ENCODE measurements around the gene RFPL3.

RFPL3 gene

GRCh38 chr22:32309585-32310251 lies 47.9 kb upstream of the RFPL3 start:
- ATAC-seq: no peak; the same call in 1 of the 3 replicates
- TF ChIP-seq, protein P1, sequence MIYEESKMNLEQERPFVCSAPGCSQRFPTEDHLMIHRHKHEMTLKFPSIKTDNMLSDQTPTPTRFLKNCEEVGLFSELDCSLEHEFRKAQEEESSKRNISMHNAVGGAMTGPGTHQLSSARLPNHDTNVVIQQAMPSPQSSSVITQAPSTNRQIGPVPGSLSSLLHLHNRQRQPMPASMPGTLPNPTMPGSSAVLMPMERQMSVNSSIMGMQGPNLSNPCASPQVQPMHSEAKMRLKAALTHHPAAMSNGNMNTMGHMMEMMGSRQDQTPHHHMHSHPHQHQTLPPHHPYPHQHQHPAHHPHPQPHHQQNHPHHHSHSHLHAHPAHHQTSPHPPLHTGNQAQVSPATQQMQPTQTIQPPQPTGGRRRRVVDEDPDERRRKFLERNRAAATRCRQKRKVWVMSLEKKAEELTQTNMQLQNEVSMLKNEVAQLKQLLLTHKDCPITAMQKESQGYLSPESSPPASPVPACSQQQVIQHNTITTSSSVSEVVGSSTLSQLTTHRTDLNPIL (CRISPR knock-in tag; IDR thresholded peaks at IDR 0.05; ENCODE audit: low read depth): no peak
- TF ChIP-seq BACH2 (CRISPR knock-in tag; IDR thresholded peaks at IDR 0.05; ENCODE audit: borderline replicate concordance) (no peak), OSR1 (CRISPR knock-in tag; IDR thresholded peaks at IDR 0.05) (no peak), PPARA (CRISPR knock-in tag; IDR thresholded peaks at IDR 0.05; ENCODE audit: borderline replicate concordance) (no peak), GLIS3 (CRISPR knock-in tag; IDR thresholded peaks at IDR 0.05) (no peak), ZFP30 (CRISPR knock-in tag; IDR thresholded peaks at IDR 0.05) (no peak), RARB (CRISPR knock-in tag; IDR thresholded peaks at IDR 0.05) (no peak), TOX (CRISPR knock-in tag; IDR thresholded peaks at IDR 0.05; ENCODE audit: borderline replicate concordance) (no peak), PATZ1 (CRISPR knock-in tag; IDR thresholded peaks at IDR 0.05; ENCODE audit: borderline replicate concordance) (no peak), SNAI2 (CRISPR knock-in tag; IDR thresholded peaks at IDR 0.05) (no peak), ARNTL (CRISPR knock-in tag; IDR thresholded peaks at IDR 0.05; ENCODE audit: borderline replicate concordance, low read depth) (no peak), ZNF565 (CRISPR knock-in tag; conservative IDR thresholded peaks at IDR 0.05; ENCODE audit: low read depth) (no peak)
- TF ChIP-seq, protein P2, sequence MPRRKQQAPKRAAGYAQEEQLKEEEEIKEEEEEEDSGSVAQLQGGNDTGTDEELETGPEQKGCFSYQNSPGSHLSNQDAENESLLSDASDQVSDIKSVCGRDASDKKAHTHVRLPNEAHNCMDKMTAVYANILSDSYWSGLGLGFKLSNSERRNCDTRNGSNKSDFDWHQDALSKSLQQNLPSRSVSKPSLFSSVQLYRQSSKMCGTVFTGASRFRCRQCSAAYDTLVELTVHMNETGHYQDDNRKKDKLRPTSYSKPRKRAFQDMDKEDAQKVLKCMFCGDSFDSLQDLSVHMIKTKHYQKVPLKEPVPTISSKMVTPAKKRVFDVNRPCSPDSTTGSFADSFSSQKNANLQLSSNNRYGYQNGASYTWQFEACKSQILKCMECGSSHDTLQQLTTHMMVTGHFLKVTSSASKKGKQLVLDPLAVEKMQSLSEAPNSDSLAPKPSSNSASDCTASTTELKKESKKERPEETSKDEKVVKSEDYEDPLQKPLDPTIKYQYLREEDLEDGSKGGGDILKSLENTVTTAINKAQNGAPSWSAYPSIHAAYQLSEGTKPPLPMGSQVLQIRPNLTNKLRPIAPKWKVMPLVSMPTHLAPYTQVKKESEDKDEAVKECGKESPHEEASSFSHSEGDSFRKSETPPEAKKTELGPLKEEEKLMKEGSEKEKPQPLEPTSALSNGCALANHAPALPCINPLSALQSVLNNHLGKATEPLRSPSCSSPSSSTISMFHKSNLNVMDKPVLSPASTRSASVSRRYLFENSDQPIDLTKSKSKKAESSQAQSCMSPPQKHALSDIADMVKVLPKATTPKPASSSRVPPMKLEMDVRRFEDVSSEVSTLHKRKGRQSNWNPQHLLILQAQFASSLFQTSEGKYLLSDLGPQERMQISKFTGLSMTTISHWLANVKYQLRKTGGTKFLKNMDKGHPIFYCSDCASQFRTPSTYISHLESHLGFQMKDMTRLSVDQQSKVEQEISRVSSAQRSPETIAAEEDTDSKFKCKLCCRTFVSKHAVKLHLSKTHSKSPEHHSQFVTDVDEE (CRISPR knock-in tag; IDR thresholded peaks at IDR 0.05): no peak

DNA sequence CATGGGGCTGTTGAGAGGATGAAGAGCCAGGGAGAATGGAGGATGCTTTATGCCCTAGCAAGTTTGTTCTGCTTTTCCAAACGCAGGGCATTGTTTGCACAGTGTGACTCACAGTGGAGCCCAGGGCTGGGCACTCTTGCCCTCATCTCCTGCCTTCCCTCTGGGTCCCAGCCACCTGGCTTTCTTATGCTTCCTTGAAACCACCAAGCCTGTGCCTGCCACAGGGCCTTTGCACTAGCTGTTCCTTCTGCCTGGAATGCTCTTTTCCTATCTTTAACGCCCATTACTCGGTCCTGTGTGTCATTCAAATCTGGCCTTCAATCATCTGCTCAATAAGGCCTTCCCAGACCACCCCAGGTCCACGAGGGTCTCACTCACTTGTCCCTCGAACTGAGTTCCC lies 46.9 kb upstream of the RFPL3 start:
- TF ChIP-seq, protein P1 (CRISPR knock-in tag; IDR thresholded peaks at IDR 0.05; ENCODE audit: low read depth): no peak
- no peak for TF ChIP-seq ZFP3 (CRISPR knock-in tag; IDR thresholded peaks at IDR 0.05)
- no peak for TF ChIP-seq RARB (CRISPR knock-in tag; IDR thresholded peaks at IDR 0.05)
- TF ChIP-seq ARNTL (CRISPR knock-in tag; IDR thresholded peaks at IDR 0.05; ENCODE audit: borderline replicate concordance, low read depth): no peak
- no peak for TF ChIP-seq BACH2 (CRISPR knock-in tag; IDR thresholded peaks at IDR 0.05; ENCODE audit: borderline replicate concordance)
- TF ChIP-seq, protein P3, sequence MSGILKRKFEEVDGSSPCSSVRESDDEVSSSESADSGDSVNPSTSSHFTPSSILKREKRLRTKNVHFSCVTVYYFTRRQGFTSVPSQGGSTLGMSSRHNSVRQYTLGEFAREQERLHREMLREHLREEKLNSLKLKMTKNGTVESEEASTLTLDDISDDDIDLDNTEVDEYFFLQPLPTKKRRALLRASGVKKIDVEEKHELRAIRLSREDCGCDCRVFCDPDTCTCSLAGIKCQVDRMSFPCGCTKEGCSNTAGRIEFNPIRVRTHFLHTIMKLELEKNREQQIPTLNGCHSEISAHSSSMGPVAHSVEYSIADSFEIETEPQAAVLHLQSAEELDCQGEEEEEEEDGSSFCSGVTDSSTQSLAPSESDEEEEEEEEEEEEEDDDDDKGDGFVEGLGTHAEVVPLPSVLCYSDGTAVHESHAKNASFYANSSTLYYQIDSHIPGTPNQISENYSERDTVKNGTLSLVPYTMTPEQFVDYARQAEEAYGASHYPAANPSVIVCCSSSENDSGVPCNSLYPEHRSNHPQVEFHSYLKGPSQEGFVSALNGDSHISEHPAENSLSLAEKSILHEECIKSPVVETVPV (CRISPR knock-in tag; IDR thresholded peaks at IDR 0.05): no peak
- TF ChIP-seq POU6F1 (CRISPR knock-in tag; IDR thresholded peaks at IDR 0.05; ENCODE audit: borderline replicate concordance, low read depth): no peak
- TF ChIP-seq, protein P2 (CRISPR knock-in tag; IDR thresholded peaks at IDR 0.05): no peak
- TF ChIP-seq PPARA (CRISPR knock-in tag; IDR thresholded peaks at IDR 0.05; ENCODE audit: borderline replicate concordance): no peak
- no peak for TF ChIP-seq OSR1 (CRISPR knock-in tag; IDR thresholded peaks at IDR 0.05)
- TF ChIP-seq PATZ1 (CRISPR knock-in tag; IDR thresholded peaks at IDR 0.05; ENCODE audit: borderline replicate concordance): no peak
- no peak for TF ChIP-seq ZNF8 (CRISPR knock-in tag; IDR thresholded peaks at IDR 0.05)
- TF ChIP-seq ISL1 (CRISPR knock-in tag; IDR thresholded peaks at IDR 0.05): no peak
- no peak for ATAC-seq

Data from SK-N-SH treated with all-trans-retinoic acid at 6 μM for 48 hours (cell line).